Measurements from ENCODE around the gene CXCL10.

CXCL10 gene

GRCh38 chr4:76036855-76037254 is 13.6 kb upstream of the CXCL10 start:
- no peak overlapping the region for H3K27ac ChIP-seq
- TF ChIP-seq CTCF (conservative IDR thresholded peaks at IDR 0.05) (no peak), ZFX (IDR thresholded peaks at IDR 0.05) (no peak)

GRCh38 chr4:76035799-76036380 is 12.6 kb upstream of the CXCL10 start, which contains the start of gene CXCL11:
Gene CXCL11 (minus strand): TSS chr4:76036070. CDS start chr4:76035987, 83 bp downstream.
- TF ChIP-seq CTCF (conservative IDR thresholded peaks at IDR 0.05) = no peak
- TF ChIP-seq ZFX (IDR thresholded peaks at IDR 0.05) = no peak
- no peak within 1 kb of the TSS for H3K27ac ChIP-seq

DNA sequence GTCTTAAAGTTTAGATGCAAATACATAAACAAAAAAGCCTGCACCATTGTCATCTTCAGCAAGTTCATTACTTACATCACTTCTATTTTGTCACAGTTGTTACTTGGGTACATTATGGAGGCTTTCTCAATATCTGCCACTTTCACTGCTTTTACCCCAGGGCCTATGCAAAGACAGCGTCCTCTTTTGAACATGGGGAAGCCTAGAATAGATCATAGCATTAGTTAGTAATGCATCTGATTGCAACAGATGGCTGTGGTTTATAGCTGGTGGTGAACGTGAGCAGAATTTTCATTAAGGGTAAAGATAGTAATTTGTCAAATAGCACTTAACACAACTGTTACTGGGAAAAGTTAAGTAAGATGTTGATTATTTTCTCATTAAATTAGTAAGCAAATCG is 11.8 kb upstream of the CXCL10 start:
- no peak for TF ChIP-seq CTCF (conservative IDR thresholded peaks at IDR 0.05)
- TF ChIP-seq ZFX (IDR thresholded peaks at IDR 0.05) = no peak
- H3K27ac ChIP-seq = no peak overlapping the region

GRCh38 chr4:76029300-76029699 is 6.0 kb upstream of the CXCL10 start:
- TF ChIP-seq ZFX (IDR thresholded peaks at IDR 0.05) = no peak
- TF ChIP-seq CTCF (conservative IDR thresholded peaks at IDR 0.05) = no peak
- no peak overlapping the region for H3K27ac ChIP-seq

DNA sequence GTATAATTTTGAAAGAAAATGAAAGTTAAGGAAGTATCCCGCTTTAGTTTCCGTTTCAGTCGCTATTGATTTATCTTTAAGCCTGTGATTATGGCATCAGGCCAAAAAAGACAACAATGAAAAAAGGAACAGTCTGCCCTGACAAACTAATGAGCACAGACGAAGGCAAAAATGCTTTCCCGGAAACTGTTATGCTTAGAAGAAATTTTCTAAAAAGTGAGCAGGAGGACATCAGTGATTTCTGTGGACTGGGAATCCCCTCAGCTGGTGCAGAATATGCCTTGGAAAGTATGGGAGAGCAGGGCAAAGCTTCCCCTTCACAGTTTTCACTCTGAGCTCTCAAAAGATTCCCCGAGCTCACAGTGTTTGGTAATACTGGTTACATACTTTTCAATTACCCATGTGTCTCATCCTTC is 5.1 kb upstream of the CXCL10 start:
- no peak overlapping the region for H3K27ac ChIP-seq
- TF ChIP-seq ZFX (IDR thresholded peaks at IDR 0.05) (no peak), CTCF (conservative IDR thresholded peaks at IDR 0.05) (no peak)

GRCh38 chr4:76024065-76024464 is 768 bp upstream of the CXCL10 start:
- no peak for TF ChIP-seq CTCF (conservative IDR thresholded peaks at IDR 0.05)
- TF ChIP-seq ZFX (IDR thresholded peaks at IDR 0.05) = no peak
- no peak overlapping the region for H3K27ac ChIP-seq

- TF ChIP-seq ZFX (IDR thresholded peaks at IDR 0.05) (no peak), CTCF (conservative IDR thresholded peaks at IDR 0.05) (no peak)
- H3K27ac ChIP-seq = no peak overlapping the region
Observed at GRCh38 chr4:76022677-76023076, 620 bp downstream of the CXCL10 start.

Data from C4-2B (cell line).